ENCODE results near the gene FOXF2. TPM values are rescaled to one million over a fixed set of nuclear protein-coding genes. Genes with fewer than 3 reads are reported as not detected.
A peak's percentile ranks its signal among the peaks of the same experiment; 100 is the strongest.

FOXF2 gene
- total RNA-seq, 1 donor from 2014 or later: 0.61 TPM

DNA sequence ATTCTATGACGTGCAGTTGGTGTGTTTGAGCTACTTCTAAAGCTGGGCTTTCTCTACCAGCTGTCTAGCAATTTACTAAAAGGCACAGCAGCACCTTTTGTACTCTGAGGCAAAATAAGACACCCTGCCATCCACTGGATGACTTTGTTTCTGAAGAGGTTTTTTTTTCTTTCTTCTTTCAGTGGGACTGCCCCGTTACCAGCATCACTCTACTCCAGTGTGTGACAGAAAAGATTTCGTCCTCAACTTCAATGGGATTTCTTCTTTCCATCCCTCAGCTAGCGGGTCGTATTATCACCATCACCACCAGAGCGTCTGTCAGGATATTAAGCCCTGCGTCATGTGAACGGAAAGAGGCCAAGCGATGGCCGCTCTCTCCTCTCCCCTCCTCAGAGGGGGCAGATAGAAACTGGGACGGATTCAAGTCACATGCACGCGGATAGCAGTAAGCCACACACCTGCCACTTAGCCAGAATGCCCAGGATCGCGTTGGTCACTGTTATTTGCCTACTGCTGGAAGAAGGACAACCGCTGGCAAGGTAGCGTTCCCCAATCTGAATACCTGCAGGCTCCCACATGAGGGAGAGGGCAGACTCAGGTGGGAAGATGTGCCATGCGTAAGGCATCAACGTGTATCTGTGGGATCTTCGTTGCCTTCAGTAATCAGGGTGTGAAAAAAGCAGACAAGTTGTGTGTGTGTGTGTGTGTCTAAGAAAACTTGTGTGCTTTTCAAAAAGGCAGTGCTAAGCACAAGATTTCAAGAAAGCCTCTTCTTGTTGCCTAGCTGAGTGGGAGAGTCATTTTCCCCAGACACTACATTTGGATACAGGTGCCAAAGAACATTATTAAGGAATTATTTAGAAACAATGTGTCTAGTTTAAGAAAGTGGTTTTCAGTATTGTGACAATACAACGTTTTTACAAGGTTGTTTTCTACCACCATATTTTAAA lies 5.4 kb downstream of the FOXF2 start:
- Mint-ChIP-seq H3K27ac (ENCODE audit: unreplicated experiment) (no peak overlapping the region), H3K4me1 (ENCODE audit: low read depth, unreplicated experiment) (peaks cover 2% of the 10 kb centered on the region), H3K4me3 (ENCODE audit: unreplicated experiment) (no peak overlapping the region), H3K36me3 (ENCODE audit: low read depth, unreplicated experiment) (no peaks in the 10 kb centered on the region), H3K27me3 (ENCODE audit: low read depth, unreplicated experiment) (peaks cover 74% of the 10 kb centered on the region), H3K9me3 (ENCODE audit: unreplicated experiment) (peaks cover 5% of the 10 kb centered on the region)
- DNase-seq (ENCODE audit: low read depth) (no peak), FAIRE-seq (no peak)
- no peaks in the 10 kb centered on the region for H3K36me3 ChIP-seq (ENCODE audit: insufficient read depth, low read length)
- no peak overlapping the region for H3K9ac ChIP-seq (ENCODE audit: low read length)
- H3K79me2 ChIP-seq (ENCODE audit: insufficient read depth, low read length): no peaks in the 10 kb centered on the region
- TF ChIP-seq, protein P1, sequence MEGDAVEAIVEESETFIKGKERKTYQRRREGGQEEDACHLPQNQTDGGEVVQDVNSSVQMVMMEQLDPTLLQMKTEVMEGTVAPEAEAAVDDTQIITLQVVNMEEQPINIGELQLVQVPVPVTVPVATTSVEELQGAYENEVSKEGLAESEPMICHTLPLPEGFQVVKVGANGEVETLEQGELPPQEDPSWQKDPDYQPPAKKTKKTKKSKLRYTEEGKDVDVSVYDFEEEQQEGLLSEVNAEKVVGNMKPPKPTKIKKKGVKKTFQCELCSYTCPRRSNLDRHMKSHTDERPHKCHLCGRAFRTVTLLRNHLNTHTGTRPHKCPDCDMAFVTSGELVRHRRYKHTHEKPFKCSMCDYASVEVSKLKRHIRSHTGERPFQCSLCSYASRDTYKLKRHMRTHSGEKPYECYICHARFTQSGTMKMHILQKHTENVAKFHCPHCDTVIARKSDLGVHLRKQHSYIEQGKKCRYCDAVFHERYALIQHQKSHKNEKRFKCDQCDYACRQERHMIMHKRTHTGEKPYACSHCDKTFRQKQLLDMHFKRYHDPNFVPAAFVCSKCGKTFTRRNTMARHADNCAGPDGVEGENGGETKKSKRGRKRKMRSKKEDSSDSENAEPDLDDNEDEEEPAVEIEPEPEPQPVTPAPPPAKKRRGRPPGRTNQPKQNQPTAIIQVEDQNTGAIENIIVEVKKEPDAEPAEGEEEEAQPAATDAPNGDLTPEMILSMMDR (IDR thresholded peaks at IDR 0.05; ENCODE audit: insufficient read depth, low read depth, low read length): no peak
- TF ChIP-seq EZH2 (IDR thresholded peaks at IDR 0.05; ENCODE audit: insufficient read depth, low read length): peak; percentile 14
- H3K27ac ChIP-seq (ENCODE audit: low read depth, low read length): no peak overlapping the region
- H3K27me3 ChIP-seq (ENCODE audit: insufficient read depth, low read length): peaks cover 69% of the 10 kb centered on the region
- no peaks in the 10 kb centered on the region for H3K9me3 ChIP-seq (ENCODE audit: insufficient read depth, low read depth, low read length)
- peaks cover 8% of the 10 kb centered on the region for H3K4me1 ChIP-seq (ENCODE audit: insufficient read depth, low read length)
- H4K20me1 ChIP-seq (ENCODE audit: insufficient read depth, low read length): peaks cover 20% of the 10 kb centered on the region
- H2AFZ ChIP-seq (ENCODE audit: low read depth, low read length): no peak overlapping the region
- H3K4me2 ChIP-seq (ENCODE audit: low read length): peak overlapping the region; percentile 82
- H3K4me3 ChIP-seq (ENCODE audit: insufficient read depth, low read depth, low read length): no peak overlapping the region

DNA sequence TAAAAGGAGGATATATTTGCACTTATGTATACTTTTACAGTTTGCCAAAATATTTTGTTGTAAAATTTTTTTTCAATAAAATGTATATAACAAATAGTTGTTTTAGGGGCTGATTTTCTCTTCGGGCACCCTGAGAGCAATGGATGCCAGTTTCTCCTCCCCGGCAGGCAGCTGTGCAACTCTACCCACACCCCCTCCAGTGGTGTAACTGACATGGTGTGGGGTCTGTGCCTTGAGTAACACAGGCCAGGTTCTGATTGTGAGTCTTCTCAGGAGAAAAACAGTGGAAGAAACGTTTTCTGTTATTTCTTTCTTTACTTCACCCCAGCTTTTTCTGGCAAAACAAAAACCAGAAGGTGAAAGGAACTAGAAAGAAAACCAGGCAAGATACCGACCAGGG lies 6.1 kb downstream of the FOXF2 start:
- peaks cover 75% of the 10 kb centered on the region for H3K27me3 Mint-ChIP-seq (ENCODE audit: low read depth, unreplicated experiment)
- Histone ChIP-seq H3K4me3 (ENCODE audit: insufficient read depth, low read depth, low read length) (no peak overlapping the region), H3K4me2 (ENCODE audit: low read length) (no peak overlapping the region), H3K9me3 (ENCODE audit: insufficient read depth, low read depth, low read length) (no peaks in the 10 kb centered on the region), H3K79me2 (ENCODE audit: insufficient read depth, low read length) (no peaks in the 10 kb centered on the region), H3K27me3 (ENCODE audit: insufficient read depth, low read length) (peaks cover 66% of the 10 kb centered on the region), H4K20me1 (ENCODE audit: insufficient read depth, low read length) (peaks cover 20% of the 10 kb centered on the region), H3K27ac (ENCODE audit: low read depth, low read length) (no peak overlapping the region), H3K4me1 (ENCODE audit: insufficient read depth, low read length) (peaks cover 8% of the 10 kb centered on the region), H3K9ac (ENCODE audit: low read length) (no peak overlapping the region), H3K36me3 (ENCODE audit: insufficient read depth, low read length) (no peaks in the 10 kb centered on the region), H2AFZ (ENCODE audit: low read depth, low read length) (no peak overlapping the region)
- peaks cover 2% of the 10 kb centered on the region for H3K4me1 Mint-ChIP-seq (ENCODE audit: low read depth, unreplicated experiment)
- H3K4me3 Mint-ChIP-seq (ENCODE audit: unreplicated experiment): no peak overlapping the region
- H3K27ac Mint-ChIP-seq (ENCODE audit: unreplicated experiment): no peak overlapping the region
- no peaks in the 10 kb centered on the region for H3K36me3 Mint-ChIP-seq (ENCODE audit: low read depth, unreplicated experiment)
- DNase-seq (ENCODE audit: low read depth) (no peak), FAIRE-seq (no peak)
- TF ChIP-seq EZH2 (IDR thresholded peaks at IDR 0.05; ENCODE audit: insufficient read depth, low read length): no peak
- TF ChIP-seq, protein P1 (IDR thresholded peaks at IDR 0.05; ENCODE audit: insufficient read depth, low read depth, low read length): no peak
- H3K9me3 Mint-ChIP-seq (ENCODE audit: unreplicated experiment): peaks cover 5% of the 10 kb centered on the region
